GM12873 (cell line): ENCODE results near the gene OMP.

Experiments used
- CTCF ChIP-seq: IDR thresholded peaks from 2 replicates; pipeline ENCODE4 v1.5.1; 2012; ENCODE audit warnings: low read depth, mild to moderate bottlenecking, moderate library complexity, low read length, control low read depth; ENCODE audit not compliant: insufficient read depth; ENCODE audit errors: missing control alignments

Gene OMP

GRCh38 chr11:77135069-77135468, 32.4 kb downstream of the OMP start:
- TF ChIP-seq CTCF = no peak

- no peak for TF ChIP-seq CTCF
Measured at GRCh38 chr11:77136074-77136473, 33.4 kb downstream of the OMP start.

GRCh38 chr11:77136784-77137420, 34.3 kb downstream of the OMP start:
- no peak for TF ChIP-seq CTCF

GRCh38 chr11:77137421-77137820, 34.8 kb downstream of the OMP start:
- no peak for TF ChIP-seq CTCF

- TF ChIP-seq CTCF = no peak
Measured at GRCh38 chr11:77138106-77138649, 35.5 kb downstream of the OMP start.

GRCh38 chr11:77139201-77139600, 36.6 kb downstream of the OMP start:
- no peak for TF ChIP-seq CTCF

GRCh38 chr11:77140231-77140851, 37.7 kb downstream of the OMP start:
- TF ChIP-seq CTCF = no peak
